Motor neuron (in vitro differentiated cells): ENCODE results near the gene ITM2B. TPM values are rescaled to one million over a fixed set of nuclear protein-coding genes. Genes with fewer than 3 reads are reported as not detected.

Experiments used
- ATAC-seq, 8 experiments: fragments of 200-7000 bp; cut with Tn5 transposase; replicated peaks in 6 of 8; 2 replicates each; pipeline ENCODE4 v1.8.0; 2021; ENCODE audit warnings: mild to moderate bottlenecking in 8 of 8, moderate library complexity in 8 of 8
- H3K27ac ChIP-seq, 2 donors: fragments of 250-450 bp; sonication (Bioruptor Pico); 2 replicates each; pipeline ENCODE4 v1.9.0; 2021; ENCODE audit warnings: antibody characterized with exemption in 2 of 2, mild to moderate bottlenecking in 2 of 2, moderate library complexity in 1 of 2
- H3K4me1 ChIP-seq, 2 donors: fragments of 250-450 bp; sonication (Bioruptor Pico); replicated peaks in 1 of 2; 2 replicates each; pipeline ENCODE4 v1.6.1; 2021; ENCODE audit warnings: antibody characterized with exemption in 2 of 2, mild to moderate bottlenecking in 2 of 2, moderate library complexity in 1 of 2
- H3K4me3 ChIP-seq, 5 donors: fragments of 250-450 bp; sonication (Bioruptor Pico); 2 replicates each; pipeline ENCODE4 v1.9.0; 2021; ENCODE audit warnings: antibody characterized with exemption in 5 of 5, mild to moderate bottlenecking in 5 of 5, moderate library complexity in 4 of 5
- WGBS, 10 experiments: fragments of 450-650 bp; shearing (Covaris generic); methylation state at CpG; one replicate each; pipeline ENCODE4 v1.0.0; 2022; 5-methylcytosine and 5-hydroxymethylcytosine counted together
- in situ Hi-C, 9 experiments: fragments of 400-800 bp; cut with MboI; loops; one replicate each; pipeline ENCODE4 v1.15.0; 2021; ENCODE audit warnings: low sequenced_read_pairs in 9 of 9, low pct_unique_long_range_greater_than_20kb in 2 of 9; ENCODE audit not compliant: unreplicated experiment in 9 of 9
- total RNA-seq, 8 experiments: library from RNA; unstranded; fragments of 300-600 nt; gene quantifications; 2 replicates each; pipeline versions ENCODE4 v1.2.3 to v1.2.4, GENCODE V29; 2022

The ITM2B gene
- total RNA-seq, 8 experiments from 2014 or later: 100 to 965 (median 173) TPM

DNA sequence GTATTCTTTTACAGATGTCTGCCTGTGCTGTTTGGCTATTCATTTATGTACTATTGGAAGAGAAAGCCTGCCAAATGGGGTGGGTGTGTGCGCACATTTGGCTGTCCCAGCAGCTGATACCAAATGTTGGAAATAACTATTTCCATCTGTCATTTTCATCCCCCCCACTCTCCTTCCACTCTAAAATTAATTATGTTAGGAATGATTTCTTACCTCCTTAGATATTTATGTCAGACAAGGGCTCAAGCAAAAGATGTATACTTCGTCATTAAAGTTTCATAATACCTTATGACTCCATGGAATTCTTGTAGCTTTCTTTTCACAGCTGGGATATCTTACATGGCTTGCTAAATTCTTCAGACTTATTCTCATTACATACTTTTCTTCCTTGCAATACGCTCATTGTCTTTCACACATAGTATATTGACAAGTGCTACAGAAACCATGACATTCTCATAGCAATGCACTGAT is 18.6 kb downstream of the ITM2B start:
- ATAC-seq: peak in 3 of 8 experiments; percentile 60 to 81 (median 69)
- 25 to 100% (median 97%) methylated on average over 1 to 3 of the region's 3 CpGs for WGBS, 10 experiments

DNA sequence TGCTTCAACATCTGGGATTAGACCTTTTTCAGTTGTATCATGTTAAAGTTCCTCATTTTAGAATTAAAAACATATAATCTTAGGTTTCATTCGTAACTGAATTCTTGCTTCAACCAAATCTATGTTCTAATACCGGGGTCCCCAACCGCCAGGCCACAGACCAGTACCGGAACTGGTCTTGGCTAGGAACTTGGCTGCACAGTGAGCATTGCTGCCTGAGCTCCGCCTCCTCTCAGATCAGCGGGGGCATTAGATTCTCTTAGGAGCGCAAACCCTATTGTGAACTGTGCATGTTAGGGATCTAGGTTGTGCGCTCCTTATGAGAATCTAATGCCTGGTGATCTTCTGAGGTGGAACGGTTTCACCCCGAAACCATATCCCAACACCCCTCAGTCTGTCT is 19.2 kb downstream of the ITM2B start:
- ATAC-seq: no peak
- Histone ChIP-seq H3K4me3 (no peak overlapping the region), H3K4me1 (no peaks in the 10 kb centered on the region), H3K27ac (no peak overlapping the region)
- in situ Hi-C loops: no loop called here
- 0 to 100% (median 96%) methylated on average over 1 to 8 of the region's 10 CpGs for WGBS, 10 experiments

More for the DNA sequence above, 18.6 kb downstream of the ITM2B start:
- Histone ChIP-seq H3K4me3 (no peak overlapping the region), H3K27ac (no peak overlapping the region), H3K4me1 (no peaks in the 10 kb centered on the region)
- in situ Hi-C loops: no loop called here

DNA sequence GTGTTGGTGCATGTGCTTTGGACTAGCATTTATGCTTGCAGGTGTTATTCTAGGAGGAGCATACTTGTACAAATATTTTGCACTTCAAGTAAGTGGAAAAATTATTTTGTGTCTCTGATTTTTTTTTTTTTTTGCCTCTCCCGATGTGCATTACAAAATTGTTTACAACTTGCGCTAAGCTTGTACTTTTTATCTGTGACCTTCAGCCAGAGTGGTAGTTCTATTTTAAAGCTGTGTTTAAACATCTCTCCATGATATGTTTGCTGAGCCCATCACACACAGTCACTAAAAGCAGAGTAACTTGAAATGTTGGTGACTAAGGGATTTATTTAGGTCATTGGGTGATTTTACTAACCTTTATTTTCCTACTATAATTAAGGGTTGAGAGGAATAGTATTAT is 20.8 kb downstream of the ITM2B start:
- ATAC-seq: no peak
- in situ Hi-C loops: no loop called here
- Histone ChIP-seq H3K4me1 (no peaks in the 10 kb centered on the region), H3K4me3 (no peak overlapping the region), H3K27ac (no peak overlapping the region)
- 91 to 100% (median 100%) methylated on average over 1 to 2 of the region's 2 CpGs; no CpG with 5 or more reads in 2 of the 10 experiments for WGBS, 10 experiments

DNA sequence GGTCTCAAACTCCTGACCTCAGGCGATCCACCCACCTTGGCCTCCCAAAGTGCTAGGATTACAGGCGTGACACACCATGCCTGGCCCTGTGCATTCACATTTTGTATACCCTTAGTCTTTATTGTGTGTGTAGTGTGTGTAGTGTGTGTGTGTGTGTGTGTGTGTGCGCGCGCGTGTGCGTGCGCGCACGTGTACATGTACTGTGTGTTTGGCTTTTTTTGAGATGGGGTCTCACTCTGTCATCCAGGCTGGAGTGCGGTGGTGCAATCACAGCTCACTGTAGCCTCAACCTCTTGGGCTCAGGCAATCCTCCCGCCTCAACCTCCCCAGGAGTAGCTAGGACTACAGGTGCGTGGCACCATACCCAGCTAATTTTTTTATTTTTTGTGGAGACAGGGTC is 22.1 kb downstream of the ITM2B start:
- 85 to 100% (median 93%) methylated on average over 1 to 10 of the region's 13 CpGs; no CpG with 5 or more reads in 3 of the 10 experiments for WGBS, 10 experiments
- ATAC-seq: no peak
- no peak overlapping the region for H3K27ac ChIP-seq
- no peaks in the 10 kb centered on the region for H3K4me1 ChIP-seq
- in situ Hi-C loops: no loop called here
- H3K4me3 ChIP-seq: no peak overlapping the region

DNA sequence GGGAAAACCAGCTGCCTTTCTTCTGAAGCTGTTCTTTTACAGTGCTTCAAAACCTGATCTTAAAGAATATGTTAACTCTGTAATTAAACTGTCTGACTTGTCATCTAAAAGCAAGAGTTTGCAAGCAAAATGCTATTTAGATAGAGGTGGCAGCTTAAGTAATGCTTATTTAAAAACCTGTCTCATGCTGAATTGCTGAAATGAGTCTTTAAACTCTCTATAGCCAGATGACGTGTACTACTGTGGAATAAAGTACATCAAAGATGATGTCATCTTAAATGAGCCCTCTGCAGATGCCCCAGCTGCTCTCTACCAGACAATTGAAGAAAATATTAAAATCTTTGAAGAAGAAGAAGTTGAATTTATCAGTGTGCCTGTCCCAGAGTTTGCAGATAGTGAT is 22.9 kb downstream of the ITM2B start:
- in situ Hi-C loops: no loop called here
- Histone ChIP-seq H3K4me3 (no peak overlapping the region), H3K27ac (no peak overlapping the region), H3K4me1 (no peaks in the 10 kb centered on the region)
- peak in 6 of 8 experiments; percentile 40 to 99 (median 88) for ATAC-seq
- WGBS, 10 experiments: 13 to 83% (median 71%) methylated on average over 1 of the region's 1 CpG; no CpG with 5 or more reads in 2 of the 10 experiments

DNA sequence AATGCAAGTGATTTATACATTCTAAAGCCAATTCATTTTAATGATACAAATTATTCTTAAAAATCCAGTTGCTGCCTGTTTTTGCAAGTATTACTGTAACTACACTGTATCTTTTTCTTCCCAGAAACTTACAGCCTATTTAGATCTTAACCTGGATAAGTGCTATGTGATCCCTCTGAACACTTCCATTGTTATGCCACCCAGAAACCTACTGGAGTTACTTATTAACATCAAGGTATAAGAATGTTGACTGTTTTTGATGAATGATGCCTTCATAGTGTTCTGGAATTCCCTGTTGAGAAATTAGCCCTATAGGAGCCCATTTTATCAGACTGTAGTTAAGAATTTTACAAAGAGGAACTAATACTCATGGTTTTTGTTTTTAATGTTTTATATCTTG is 25.0 kb downstream of the ITM2B start:
- no peak overlapping the region for H3K4me3 ChIP-seq
- no peak overlapping the region for H3K27ac ChIP-seq

DNA sequence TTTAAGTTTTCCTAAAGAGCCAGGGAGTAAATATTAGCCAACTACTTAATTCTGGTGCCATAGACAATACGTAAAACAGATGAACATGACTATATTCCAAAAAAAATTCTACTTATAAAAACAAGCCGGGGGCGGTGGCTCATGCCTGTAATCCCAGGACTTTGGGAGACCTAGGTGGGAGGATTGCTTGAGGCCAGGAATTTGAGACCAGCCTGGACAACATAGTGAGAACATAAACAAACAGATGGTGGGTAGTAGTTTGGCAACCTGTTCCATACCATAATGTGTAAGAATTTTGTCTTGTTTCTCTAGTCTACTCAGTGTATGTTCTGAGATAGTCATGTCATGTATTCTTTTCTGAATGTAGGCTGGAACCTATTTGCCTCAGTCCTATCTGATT is 25.4 kb downstream of the ITM2B start:
- no peak for ATAC-seq
- Histone ChIP-seq H3K27ac (no peak overlapping the region), H3K4me3 (no peak overlapping the region), H3K4me1 (no peaks in the 10 kb centered on the region)
- in situ Hi-C loops: no loop called here
- 51 to 100% (median 93%) methylated on average over 1 to 3 of the region's 3 CpGs for WGBS, 10 experiments

More for the DNA sequence above, 25.0 kb downstream of the ITM2B start:
- in situ Hi-C loops: no loop called here
- no peaks in the 10 kb centered on the region for H3K4me1 ChIP-seq
- no peak for ATAC-seq

DNA sequence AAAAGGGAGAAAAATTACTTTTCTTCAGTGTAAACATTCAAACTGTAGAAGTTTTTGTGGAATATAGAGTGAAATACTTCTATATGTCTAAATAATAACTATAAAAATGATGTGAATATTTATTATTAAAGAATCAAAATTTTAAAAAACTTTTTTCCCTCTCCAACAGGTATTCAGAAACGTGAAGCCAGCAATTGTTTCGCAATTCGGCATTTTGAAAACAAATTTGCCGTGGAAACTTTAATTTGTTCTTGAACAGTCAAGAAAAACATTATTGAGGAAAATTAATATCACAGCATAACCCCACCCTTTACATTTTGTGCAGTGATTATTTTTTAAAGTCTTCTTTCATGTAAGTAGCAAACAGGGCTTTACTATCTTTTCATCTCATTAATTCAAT is 28.0 kb downstream of the ITM2B start:
- 77 to 100% (median 93%) methylated on average over 4 of the region's 4 CpGs; no CpG with 5 or more reads in 1 of the 10 experiments for WGBS, 10 experiments
- no peak for ATAC-seq

DNA sequence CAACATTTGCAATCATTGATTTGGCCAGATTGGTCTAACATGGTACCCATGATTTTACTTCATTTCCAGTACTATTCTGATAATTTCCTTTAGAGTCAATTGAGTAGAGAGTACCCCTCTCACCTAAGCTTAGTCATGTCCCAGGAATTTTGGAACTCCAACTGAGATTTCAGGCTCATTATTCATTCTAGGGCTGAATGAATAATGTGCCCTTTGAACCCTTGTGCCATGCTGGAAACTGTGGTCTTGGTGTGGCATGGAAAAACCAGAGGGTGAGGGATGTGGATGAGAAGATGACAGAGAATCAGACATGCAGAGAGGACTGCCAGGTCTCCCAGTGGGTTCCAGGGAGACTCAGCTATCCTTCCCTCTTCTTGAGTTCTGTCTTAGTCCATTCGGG is 30.2 kb downstream of the ITM2B start:
- no peak for ATAC-seq
- no peak overlapping the region for H3K27ac ChIP-seq
- in situ Hi-C loops: no loop called here
- no peak overlapping the region for H3K4me3 ChIP-seq
- WGBS, 10 experiments: 0 to 100% (median 86%) methylated on average over 1 of the region's 1 CpG; no CpG with 5 or more reads in 6 of the 10 experiments
- H3K4me1 ChIP-seq: no peaks in the 10 kb centered on the region

More for the DNA sequence above, 28.0 kb downstream of the ITM2B start:
- Histone ChIP-seq H3K27ac (no peak overlapping the region), H3K4me3 (no peak overlapping the region), H3K4me1 (no peaks in the 10 kb centered on the region)
- in situ Hi-C loops: no loop called here

DNA sequence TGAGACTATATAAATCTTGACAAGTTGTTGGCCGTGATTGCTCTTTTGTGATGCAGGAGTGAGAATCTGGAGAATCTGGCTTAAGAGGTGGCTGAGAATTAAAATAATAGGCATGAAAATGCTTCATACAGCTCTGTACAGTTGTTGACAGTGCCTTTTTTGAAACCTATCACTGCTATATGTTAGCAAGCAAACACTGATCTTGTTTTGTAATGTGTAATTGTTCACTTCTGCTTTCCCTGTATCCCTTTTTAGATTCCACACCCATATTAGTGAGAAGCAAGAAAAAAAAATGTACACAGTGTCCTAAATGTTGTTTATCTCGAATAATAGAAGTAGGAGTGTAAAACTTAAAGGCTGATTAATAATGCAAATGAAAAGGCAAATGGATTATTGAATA is 31.1 kb downstream of the ITM2B start:
- Histone ChIP-seq H3K4me1 (no peaks in the 10 kb centered on the region), H3K27ac (no peak overlapping the region), H3K4me3 (no peak overlapping the region)
- ATAC-seq: no peak
- WGBS, 10 experiments: 80 to 100% (median 100%) methylated on average over 1 to 2 of the region's 2 CpGs
- in situ Hi-C loops: no loop called here

DNA sequence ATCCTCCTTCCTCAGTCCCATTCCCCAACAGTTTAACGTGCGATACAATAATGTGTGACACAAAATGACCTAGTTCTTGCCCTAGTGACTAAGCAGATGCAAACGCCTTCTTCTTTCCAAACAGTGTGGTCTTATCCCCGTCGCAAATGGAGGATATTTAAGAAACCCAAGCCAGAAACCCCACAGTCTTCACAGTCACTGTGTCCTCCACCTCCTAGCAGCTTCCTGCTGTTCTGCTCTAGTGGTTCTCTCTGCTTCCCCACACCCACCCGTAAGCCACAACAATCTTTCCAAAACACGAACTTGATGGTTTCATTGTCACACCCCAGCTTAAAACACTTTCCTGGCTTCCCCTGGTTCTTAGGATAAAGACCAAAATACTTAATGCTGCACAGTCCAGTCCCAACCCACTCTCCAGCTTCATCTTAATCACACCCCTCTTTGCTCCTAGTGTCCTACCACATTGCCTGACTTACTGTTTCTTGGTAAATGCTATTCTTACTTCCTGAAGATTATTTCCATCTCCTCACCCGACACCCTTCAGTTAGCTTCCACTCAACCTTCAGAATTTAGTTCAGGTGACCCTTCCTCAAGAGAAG is 32.3 kb downstream of the ITM2B start:
- Histone ChIP-seq H3K4me1 (no peaks in the 10 kb centered on the region), H3K27ac (no peak overlapping the region), H3K4me3 (no peak overlapping the region)
- in situ Hi-C loops: no loop called here
- 60 to 100% (median 93%) methylated on average over 3 to 8 of the region's 8 CpGs; no CpG with 5 or more reads in 1 of the 10 experiments for WGBS, 10 experiments
- no peak for ATAC-seq

DNA sequence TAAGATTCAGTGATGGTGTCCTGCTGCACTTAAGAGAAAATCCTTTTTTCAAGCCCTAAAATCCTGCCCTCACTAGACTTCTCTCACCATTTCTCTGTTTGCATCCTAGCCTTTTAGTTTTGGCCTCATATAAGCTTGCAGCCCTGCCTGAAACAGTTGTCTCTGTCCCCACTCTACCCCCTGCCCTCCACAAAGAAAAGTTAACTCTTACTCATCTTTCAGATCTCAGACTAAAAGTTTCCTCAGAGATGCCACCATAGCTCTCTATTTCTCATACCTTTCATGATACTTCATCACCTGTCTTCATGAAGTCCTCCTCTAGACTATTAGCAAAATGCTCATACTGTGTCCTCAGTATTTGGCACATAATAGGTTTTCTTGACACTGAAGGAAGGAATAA is 33.1 kb downstream of the ITM2B start:
- no peak overlapping the region for H3K4me3 ChIP-seq
- ATAC-seq: no peak
- no peaks in the 10 kb centered on the region for H3K4me1 ChIP-seq
- in situ Hi-C loops: no loop called here
- no peak overlapping the region for H3K27ac ChIP-seq

DNA sequence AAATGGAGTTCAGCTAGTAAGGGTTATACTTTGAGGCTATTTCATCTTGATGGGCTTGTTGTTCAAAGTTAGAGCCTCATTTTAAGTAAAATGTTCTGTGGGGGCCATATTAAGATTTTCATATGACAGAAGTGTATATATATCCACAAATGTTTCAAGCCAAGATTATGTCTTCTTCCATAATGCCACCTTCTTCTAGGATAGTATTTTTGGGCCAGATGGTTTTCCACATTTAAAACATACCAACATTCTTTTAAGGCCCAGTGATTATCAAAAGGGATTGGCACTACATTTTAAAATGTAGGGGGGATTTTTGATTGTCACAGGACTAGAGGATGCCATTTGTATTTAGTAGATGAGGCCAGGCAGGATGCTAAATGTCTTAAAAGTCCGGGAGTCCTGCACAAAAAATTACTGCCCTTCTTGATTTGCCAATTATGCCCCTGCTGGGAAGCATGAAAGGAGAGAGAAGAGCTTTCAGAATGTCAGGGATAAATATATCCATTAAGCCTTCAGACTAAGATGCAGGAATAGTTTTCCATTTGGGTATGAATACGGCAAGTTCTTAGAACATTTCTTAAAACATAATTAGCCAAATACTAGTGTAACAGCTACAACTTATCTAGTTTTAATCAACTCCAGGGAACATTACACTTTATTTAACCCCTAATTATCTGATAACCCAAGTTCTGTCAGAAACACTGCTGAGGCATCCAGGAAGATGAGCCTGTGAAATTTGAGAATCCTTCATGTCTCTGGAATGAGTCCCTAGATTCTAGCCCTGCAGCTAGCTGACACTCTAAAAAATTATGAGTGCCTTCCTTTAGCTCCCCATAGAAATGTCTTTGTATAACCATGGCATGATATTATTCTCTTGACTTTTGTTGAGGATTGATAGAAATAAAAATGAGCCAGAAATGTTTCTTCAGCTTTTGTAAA is 34.0 kb downstream of the ITM2B start:
- WGBS, 10 experiments: 57 to 100% (median 98%) methylated on average over 1 to 2 of the region's 2 CpGs
- no peak for ATAC-seq
- Histone ChIP-seq H3K4me3 (no peak overlapping the region), H3K27ac (no peak overlapping the region), H3K4me1 (no peaks in the 10 kb centered on the region)
- in situ Hi-C loops: no loop called here
